H9 (cell line): ENCODE results near the gene TEKT3. TPM values are rescaled to one million over a fixed set of nuclear protein-coding genes. Genes with fewer than 3 reads are reported as not detected.

Experiments used
- DNase-seq: peaks from one replicate; pipeline ENCODE4 v3.0.0-alpha.2; 2017
- H2AFZ ChIP-seq: one replicate; pipeline ENCODE4 v1.6.1; 2013; ENCODE audit warnings: mild to moderate bottlenecking, low read length, control low read depth, moderate library complexity
- H2AK5ac ChIP-seq: 2 replicates; pipeline ENCODE4 v1.6.1; 2013; ENCODE audit warnings: low read length, control low read depth, mixed read lengths; ENCODE audit not compliant: insufficient read length
- H2BK120ac ChIP-seq: one replicate; pipeline ENCODE4 v1.6.1; 2013; ENCODE audit warnings: low read depth, mild to moderate bottlenecking, low read length, control low read depth, inconsistent platforms; ENCODE audit not compliant: poor library complexity, severe bottlenecking
- H2BK12ac ChIP-seq: 2 replicates; pipeline ENCODE4 v1.6.1; 2013; ENCODE audit warnings: low read length, control low read depth, mixed read lengths, low read depth; ENCODE audit not compliant: insufficient read length
- H2BK15ac ChIP-seq: 2 replicates; pipeline ENCODE4 v1.6.1; 2013; ENCODE audit warnings: low read depth, low read length, control low read depth
- H2BK20ac ChIP-seq: one replicate; pipeline ENCODE4 v1.6.1; 2013; ENCODE audit warnings: low read depth, mild to moderate bottlenecking, low read length, control low read depth, inconsistent platforms; ENCODE audit not compliant: poor library complexity, severe bottlenecking
- H2BK5ac ChIP-seq: 2 replicates; pipeline ENCODE4 v1.6.1; 2013; ENCODE audit warnings: low read length, control low read depth, mixed read lengths; ENCODE audit not compliant: insufficient read length
- H3K14ac ChIP-seq: 2 replicates; pipeline ENCODE4 v1.6.1; 2013; ENCODE audit warnings: low read length, control low read depth; ENCODE audit not compliant: insufficient read depth
- H3K18ac ChIP-seq: 2 replicates; pipeline ENCODE4 v1.6.1; 2013; ENCODE audit warnings: low read depth, mild to moderate bottlenecking, mixed read lengths, low read length, control low read depth; ENCODE audit not compliant: insufficient read length
- H3K23ac ChIP-seq: 2 replicates; pipeline ENCODE4 v1.6.1; 2013; ENCODE audit warnings: low read length, control low read depth, mixed read lengths, low read depth; ENCODE audit not compliant: insufficient read length
- H3K23me2 ChIP-seq: 2 replicates; pipeline ENCODE4 v1.6.1; 2013; ENCODE audit warnings: low read depth, mild to moderate bottlenecking, mixed read lengths, low read length, control low read depth; ENCODE audit not compliant: insufficient read length, poor library complexity, severe bottlenecking
- H3K27ac ChIP-seq: 2 replicates; pipeline ENCODE4 v1.5.1; 2013; ENCODE audit warnings: low read length, control low read depth, mixed read lengths, low read depth; ENCODE audit not compliant: insufficient read length
- H3K27me3 ChIP-seq: 2 replicates; pipeline ENCODE4 v1.6.1; 2013; ENCODE audit warnings: low read length, control low read depth, inconsistent platforms; ENCODE audit not compliant: insufficient read depth
- H3K4ac ChIP-seq: 2 replicates; pipeline ENCODE4 v1.6.1; 2013; ENCODE audit warnings: low read depth, mild to moderate bottlenecking, control low read depth, inconsistent platforms, low read length, moderate library complexity
- H3K4me1 ChIP-seq: 2 replicates; pipeline ENCODE4 v1.6.1; 2013; ENCODE audit warnings: low read length, control low read depth, inconsistent platforms; ENCODE audit not compliant: insufficient read depth
- H3K4me2 ChIP-seq: 2 replicates; pipeline ENCODE4 v1.6.1; 2013; ENCODE audit warnings: low read length, control low read depth, mixed read lengths; ENCODE audit not compliant: insufficient read length, insufficient read depth
- H3K56ac ChIP-seq: 2 replicates; pipeline ENCODE4 v1.6.1; 2013; ENCODE audit warnings: low read depth, mild to moderate bottlenecking, mixed read lengths, low read length, control low read depth; ENCODE audit not compliant: insufficient read length
- H3K79me1 ChIP-seq: 2 replicates; pipeline ENCODE4 v1.6.1; 2013; ENCODE audit warnings: low read depth, mild to moderate bottlenecking, moderate library complexity, low read length, control low read depth, inconsistent platforms; ENCODE audit not compliant: insufficient read depth, poor library complexity, severe bottlenecking
- H3K79me2 ChIP-seq: 2 replicates; pipeline ENCODE4 v1.6.1; 2013; ENCODE audit warnings: low read length, control low read depth, inconsistent platforms; ENCODE audit not compliant: insufficient read depth
- H3K9ac ChIP-seq: 2 replicates; pipeline ENCODE4 v1.6.1; 2013; ENCODE audit warnings: low read length, control low read depth, mixed read lengths; ENCODE audit not compliant: insufficient read length; ENCODE audit errors: extremely low read depth
- H3K9me3 ChIP-seq: one replicate; pipeline ENCODE4 v1.6.1; 2013; ENCODE audit warnings: low read depth, low read length, inconsistent platforms; ENCODE audit not compliant: control insufficient read depth
- H3T11ph ChIP-seq: one replicate; pipeline ENCODE4 v1.6.1; 2013; ENCODE audit warnings: mild to moderate bottlenecking, low read length, control low read depth, inconsistent platforms
- H4K20me1 ChIP-seq: one replicate; pipeline ENCODE4 v1.6.1; 2013; ENCODE audit not compliant: control insufficient read depth, insufficient read length, insufficient read depth
- H4K5ac ChIP-seq: 2 replicates; pipeline ENCODE4 v1.6.1; 2013; ENCODE audit warnings: low read depth, mild to moderate bottlenecking, mixed read lengths, low read length, control low read depth; ENCODE audit not compliant: insufficient read length
- H4K8ac ChIP-seq: replicated peaks from 2 replicates; pipeline ENCODE4 v1.6.1; 2013; ENCODE audit warnings: low read length, control low read depth, mixed read lengths, low read depth; ENCODE audit not compliant: insufficient read length
- H4K91ac ChIP-seq: 2 replicates; pipeline ENCODE4 v1.6.1; 2013; ENCODE audit warnings: low read depth, mild to moderate bottlenecking, moderate library complexity, mixed read lengths, low read length, control low read depth; ENCODE audit not compliant: insufficient read length
- H3K27ac Mint-ChIP-seq, 3 experiments: 2 replicates in 2 of 3; 3 replicates in 1 of 3; pipeline ENCODE4 v1.8.0; 2020 to 2021; ENCODE audit warnings: mixed read lengths in 3 of 3, mild to moderate bottlenecking in 1 of 3, moderate library complexity in 1 of 3
- H3K27me3 Mint-ChIP-seq: 2 replicates; pipeline ENCODE4 v1.8.0; 2021; ENCODE audit warnings: low read depth, mild to moderate bottlenecking, moderate library complexity, mixed read lengths
- H3K36me3 Mint-ChIP-seq, 3 experiments: 2 replicates in 2 of 3; 3 replicates in 1 of 3; pipeline ENCODE4 v1.8.0; 2020 to 2021; ENCODE audit warnings: low read depth in 3 of 3, mixed read lengths in 3 of 3; ENCODE audit not compliant: insufficient read depth in 1 of 3
- H3K4me1 Mint-ChIP-seq, 2 experiments: 2 replicates each; pipeline ENCODE4 v1.8.0; 2020; ENCODE audit warnings: mixed read lengths in 2 of 2
- H3K4me3 Mint-ChIP-seq, 2 experiments: 2 replicates in 1 of 2; 3 replicates in 1 of 2; pipeline ENCODE4 v1.8.0; 2020 to 2021; ENCODE audit warnings: mild to moderate bottlenecking in 2 of 2, mixed read lengths in 2 of 2, moderate library complexity in 1 of 2
- H3K9me3 Mint-ChIP-seq, 2 experiments: 2 replicates in 1 of 2; 3 replicates in 1 of 2; pipeline ENCODE4 v1.8.0; 2020; ENCODE audit warnings: mild to moderate bottlenecking in 2 of 2, mixed read lengths in 2 of 2, moderate library complexity in 1 of 2
- WGBS: extraction: QIAGEN DNeasy Blood & Tissue Kit; methylation state at CpG from one replicate; pipeline ENCODE4 v1.1.7; 2013; ENCODE audit warnings: missing lambda C conversion rate, low lambda C conversion rate, mixed read lengths; ENCODE audit not compliant: insufficient read length; ENCODE audit errors: extremely low coverage; 5-methylcytosine and 5-hydroxymethylcytosine counted together
- total RNA-seq: library from RNA; stranded (reverse); gene quantifications from 2 replicates; pipeline ENCODE4 v1.2.1, GENCODE V29; 2021
- TF ChIP-seq, protein P1 (sequence below): fragments of 200-600 bp; sonication (generic); conservative IDR thresholded peaks from 3 replicates; pipeline ENCODE4 v1.8.0; 2021; ENCODE audit warnings: antibody characterized with exemption, mild to moderate bottlenecking

The TEKT3 gene
- total RNA-seq, 1 experiment from 2014 or later: 0.42 TPM

DNA sequence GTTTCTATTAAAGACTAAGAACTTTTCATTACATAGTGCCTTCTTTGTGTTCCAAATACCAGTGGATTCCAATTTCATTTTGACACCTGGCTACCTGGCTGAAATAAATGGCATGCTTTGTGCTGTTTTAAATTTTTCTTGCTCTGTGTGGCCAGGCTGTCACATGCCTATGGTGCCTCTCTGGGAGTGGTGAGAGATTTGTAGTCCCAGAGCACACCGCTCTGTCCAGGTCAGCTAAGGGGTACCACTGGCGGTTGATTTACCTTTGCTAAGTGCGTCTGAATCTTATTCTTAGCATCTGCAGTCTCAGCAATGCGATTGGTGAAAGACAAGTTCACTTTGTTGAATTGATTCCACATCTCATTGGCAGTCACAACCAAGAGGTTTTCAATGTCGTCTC, 29.4 kb downstream of the TEKT3 start:
- Histone ChIP-seq H4K5ac (no peak overlapping the region), H3K27ac (no peak overlapping the region), H3K9me3 (no peaks in the 10 kb centered on the region), H3K23me2 (no peaks in the 10 kb centered on the region), H4K8ac (no peak overlapping the region), H2BK15ac (no peak overlapping the region), H2AFZ (no peak overlapping the region), H2BK12ac (no peak overlapping the region), H2BK120ac (no peak overlapping the region), H3K4me2 (no peak overlapping the region), H3K4me1 (no peaks in the 10 kb centered on the region; the same call in 1 of the 2 replicates), H3T11ph (no peak overlapping the region), H4K20me1 (no peaks in the 10 kb centered on the region), H3K79me2 (no peaks in the 10 kb centered on the region), H3K23ac (no peak overlapping the region), H2BK5ac (no peak overlapping the region), H2BK20ac (no peak overlapping the region), H3K27me3 (no peaks in the 10 kb centered on the region), H4K91ac (no peak overlapping the region), H3K9ac (no peak overlapping the region), H3K14ac (no peak overlapping the region), H3K79me1 (no peaks in the 10 kb centered on the region), H2AK5ac (no peak overlapping the region), H3K4ac (no peak overlapping the region), H3K18ac (no peak overlapping the region), H3K56ac (no peak overlapping the region)
- Mint-ChIP-seq H3K9me3 (no peaks in the 10 kb centered on the region), H3K27ac (no peak overlapping the region; a peak in 1 of 7 replicates), H3K4me1 (peaks cover 0 to 4% of the 10 kb centered on the region in 2 experiments; a peak in 1 of 4 replicates), H3K4me3 (no peak overlapping the region), H3K27me3 (peaks cover 3% of the 10 kb centered on the region; the same call in 1 of the 2 replicates), H3K36me3 (no peaks in the 10 kb centered on the region)
- no peak for DNase-seq
- TF ChIP-seq, protein P1, sequence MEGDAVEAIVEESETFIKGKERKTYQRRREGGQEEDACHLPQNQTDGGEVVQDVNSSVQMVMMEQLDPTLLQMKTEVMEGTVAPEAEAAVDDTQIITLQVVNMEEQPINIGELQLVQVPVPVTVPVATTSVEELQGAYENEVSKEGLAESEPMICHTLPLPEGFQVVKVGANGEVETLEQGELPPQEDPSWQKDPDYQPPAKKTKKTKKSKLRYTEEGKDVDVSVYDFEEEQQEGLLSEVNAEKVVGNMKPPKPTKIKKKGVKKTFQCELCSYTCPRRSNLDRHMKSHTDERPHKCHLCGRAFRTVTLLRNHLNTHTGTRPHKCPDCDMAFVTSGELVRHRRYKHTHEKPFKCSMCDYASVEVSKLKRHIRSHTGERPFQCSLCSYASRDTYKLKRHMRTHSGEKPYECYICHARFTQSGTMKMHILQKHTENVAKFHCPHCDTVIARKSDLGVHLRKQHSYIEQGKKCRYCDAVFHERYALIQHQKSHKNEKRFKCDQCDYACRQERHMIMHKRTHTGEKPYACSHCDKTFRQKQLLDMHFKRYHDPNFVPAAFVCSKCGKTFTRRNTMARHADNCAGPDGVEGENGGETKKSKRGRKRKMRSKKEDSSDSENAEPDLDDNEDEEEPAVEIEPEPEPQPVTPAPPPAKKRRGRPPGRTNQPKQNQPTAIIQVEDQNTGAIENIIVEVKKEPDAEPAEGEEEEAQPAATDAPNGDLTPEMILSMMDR: no peak
- WGBS: no CpG with 5 or more reads among the region's 5 CpGs
